ENCODE data around the gene THEMIS.

THEMIS gene

DNA sequence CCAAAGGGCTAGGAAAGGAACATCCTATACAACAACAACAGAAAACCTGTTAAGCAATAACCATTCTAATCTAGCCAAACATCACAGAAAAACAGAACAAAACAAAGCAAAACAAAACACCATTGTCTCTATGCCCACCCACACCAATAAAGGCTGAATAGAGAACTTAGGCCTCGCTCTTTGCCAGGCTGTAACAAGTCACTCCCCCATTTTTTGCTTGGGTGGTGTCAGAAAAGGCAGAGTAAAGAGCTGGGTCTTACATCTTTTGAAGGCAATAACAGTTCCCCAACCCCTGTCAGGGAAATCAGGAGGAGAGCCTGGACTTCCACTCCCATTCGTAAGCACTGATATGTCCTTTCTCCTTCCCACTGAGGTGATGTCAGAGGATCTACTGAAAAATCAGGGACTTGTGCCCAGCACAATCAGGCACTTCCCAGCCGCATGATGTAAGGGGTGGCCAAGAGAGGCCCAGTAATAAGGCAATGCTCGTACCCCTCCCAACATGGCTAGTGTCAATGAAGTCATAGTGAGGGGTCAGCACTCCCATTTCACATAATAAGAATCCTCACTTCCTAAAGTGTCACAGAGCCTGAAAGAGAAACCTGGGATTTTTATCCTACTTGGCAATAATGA lies 31.0 kb downstream of the THEMIS start:
- Histone ChIP-seq H3K9me3 (ENCODE audit: control insufficient read depth, insufficient read depth, low read length) (no peaks in the 10 kb centered on the region), H3K36me3 (ENCODE audit: control insufficient read depth, low read length) (no peaks in the 10 kb centered on the region), H3K9me2 (replicated peaks; ENCODE audit: control insufficient read depth, low read length) (no peaks in the 10 kb centered on the region), H3F3A (ENCODE audit: control insufficient read depth, insufficient read depth) (no peaks in the 10 kb centered on the region), H3K4me1 (ENCODE audit: control insufficient read depth, low read length) (no peaks in the 10 kb centered on the region), H3K4me3 (ENCODE audit: low read length) (no peak overlapping the region), H4K20me1 (ENCODE audit: control insufficient read depth, insufficient read depth, low read depth, low read length) (no peaks in the 10 kb centered on the region), H3K79me2 (ENCODE audit: control insufficient read depth, low read length) (no peaks in the 10 kb centered on the region), H3K27me3 (ENCODE audit: control insufficient read depth, low read length) (no peaks in the 10 kb centered on the region), H3K4me2 (ENCODE audit: low read length) (no peak overlapping the region), H3K27ac (ENCODE audit: low read depth, low read length) (no peak overlapping the region)
- TF ChIP-seq EZH2phosphoT487 (IDR thresholded peaks at IDR 0.05; ENCODE audit: borderline replicate concordance, low read length), result no peak
- TF ChIP-seq, protein P1, sequence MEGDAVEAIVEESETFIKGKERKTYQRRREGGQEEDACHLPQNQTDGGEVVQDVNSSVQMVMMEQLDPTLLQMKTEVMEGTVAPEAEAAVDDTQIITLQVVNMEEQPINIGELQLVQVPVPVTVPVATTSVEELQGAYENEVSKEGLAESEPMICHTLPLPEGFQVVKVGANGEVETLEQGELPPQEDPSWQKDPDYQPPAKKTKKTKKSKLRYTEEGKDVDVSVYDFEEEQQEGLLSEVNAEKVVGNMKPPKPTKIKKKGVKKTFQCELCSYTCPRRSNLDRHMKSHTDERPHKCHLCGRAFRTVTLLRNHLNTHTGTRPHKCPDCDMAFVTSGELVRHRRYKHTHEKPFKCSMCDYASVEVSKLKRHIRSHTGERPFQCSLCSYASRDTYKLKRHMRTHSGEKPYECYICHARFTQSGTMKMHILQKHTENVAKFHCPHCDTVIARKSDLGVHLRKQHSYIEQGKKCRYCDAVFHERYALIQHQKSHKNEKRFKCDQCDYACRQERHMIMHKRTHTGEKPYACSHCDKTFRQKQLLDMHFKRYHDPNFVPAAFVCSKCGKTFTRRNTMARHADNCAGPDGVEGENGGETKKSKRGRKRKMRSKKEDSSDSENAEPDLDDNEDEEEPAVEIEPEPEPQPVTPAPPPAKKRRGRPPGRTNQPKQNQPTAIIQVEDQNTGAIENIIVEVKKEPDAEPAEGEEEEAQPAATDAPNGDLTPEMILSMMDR (IDR thresholded peaks at IDR 0.05; ENCODE audit: low read depth, low read length, poor library complexity, severe bottlenecking), result no peak

DNA sequence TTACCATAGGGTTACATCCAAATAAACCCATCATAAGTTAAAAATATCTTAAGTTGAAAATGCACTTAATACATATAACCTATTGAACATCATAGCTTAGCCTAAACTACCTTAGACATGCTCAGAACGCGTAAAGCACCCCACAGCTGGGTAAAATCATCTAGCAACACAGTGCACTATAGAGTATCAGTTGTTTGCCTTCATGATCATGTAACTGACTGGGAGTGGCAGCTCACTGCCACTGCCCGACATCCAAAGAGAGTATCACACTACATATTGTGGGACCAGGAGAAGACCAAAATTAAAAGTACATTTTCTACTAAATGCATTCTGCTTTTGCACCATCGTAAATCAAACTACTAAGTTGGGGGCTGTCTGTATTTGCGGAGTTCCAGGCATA lies 31.7 kb downstream of the THEMIS start:
- no peaks in the 10 kb centered on the region for H3K36me3 ChIP-seq (ENCODE audit: control insufficient read depth, low read length)
- no peaks in the 10 kb centered on the region for H3K9me3 ChIP-seq (ENCODE audit: control insufficient read depth, insufficient read depth, low read length)
- no peaks in the 10 kb centered on the region for H4K20me1 ChIP-seq (ENCODE audit: control insufficient read depth, insufficient read depth, low read depth, low read length)
- H3K79me2 ChIP-seq (ENCODE audit: control insufficient read depth, low read length), result no peaks in the 10 kb centered on the region
- no peaks in the 10 kb centered on the region for H3K27me3 ChIP-seq (ENCODE audit: control insufficient read depth, low read length)
- no peak overlapping the region for H3K4me2 ChIP-seq (ENCODE audit: low read length)
- H3F3A ChIP-seq (ENCODE audit: control insufficient read depth, insufficient read depth), result no peaks in the 10 kb centered on the region
- H3K4me3 ChIP-seq (ENCODE audit: low read length), result no peak overlapping the region
- no peak for TF ChIP-seq EZH2phosphoT487 (IDR thresholded peaks at IDR 0.05; ENCODE audit: borderline replicate concordance, low read length)
- TF ChIP-seq, protein P1 (IDR thresholded peaks at IDR 0.05; ENCODE audit: low read depth, low read length, poor library complexity, severe bottlenecking), result no peak
- H3K9me2 ChIP-seq (replicated peaks; ENCODE audit: control insufficient read depth, low read length), result no peaks in the 10 kb centered on the region
- no peaks in the 10 kb centered on the region for H3K4me1 ChIP-seq (ENCODE audit: control insufficient read depth, low read length)
- no peak overlapping the region for H3K27ac ChIP-seq (ENCODE audit: low read depth, low read length)

DNA sequence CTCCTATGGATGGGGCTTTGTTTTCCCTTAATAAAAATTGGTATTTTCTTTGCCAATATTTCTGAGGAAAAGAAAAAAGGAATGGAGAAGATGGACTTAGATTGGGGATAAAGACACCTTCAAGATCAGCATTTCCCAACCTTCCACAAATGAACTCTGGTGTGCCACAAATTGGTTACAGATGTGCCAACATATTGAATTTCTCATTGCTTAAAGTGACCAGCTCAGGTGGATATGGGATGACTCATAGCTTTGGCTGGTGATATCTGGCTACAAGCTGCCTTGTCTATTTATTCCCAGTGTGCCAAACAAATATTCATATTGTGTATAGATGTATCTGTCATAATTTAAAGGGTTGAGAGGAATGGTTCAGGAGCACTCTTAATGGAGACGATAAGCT lies 32.5 kb downstream of the THEMIS start:
- Histone ChIP-seq H4K20me1 (ENCODE audit: control insufficient read depth, insufficient read depth, low read depth, low read length) (no peaks in the 10 kb centered on the region), H3K9me3 (ENCODE audit: control insufficient read depth, insufficient read depth, low read length) (no peaks in the 10 kb centered on the region), H3K9me2 (replicated peaks; ENCODE audit: control insufficient read depth, low read length) (no peaks in the 10 kb centered on the region), H3K79me2 (ENCODE audit: control insufficient read depth, low read length) (no peaks in the 10 kb centered on the region), H3K4me1 (ENCODE audit: control insufficient read depth, low read length) (no peaks in the 10 kb centered on the region), H3K4me2 (ENCODE audit: low read length) (no peak overlapping the region), H3K27ac (ENCODE audit: low read depth, low read length) (no peak overlapping the region), H3F3A (ENCODE audit: control insufficient read depth, insufficient read depth) (no peaks in the 10 kb centered on the region), H3K36me3 (ENCODE audit: control insufficient read depth, low read length) (no peaks in the 10 kb centered on the region), H3K4me3 (ENCODE audit: low read length) (no peak overlapping the region), H3K27me3 (ENCODE audit: control insufficient read depth, low read length) (no peaks in the 10 kb centered on the region)
- TF ChIP-seq, protein P1 (IDR thresholded peaks at IDR 0.05; ENCODE audit: low read depth, low read length, poor library complexity, severe bottlenecking), result no peak
- no peak for TF ChIP-seq EZH2phosphoT487 (IDR thresholded peaks at IDR 0.05; ENCODE audit: borderline replicate concordance, low read length)
